ENCODE measurements around the gene CHST14.

Gene CHST14

GRCh38 chr15:40456299-40456712, 14.5 kb upstream of the CHST14 start:
- H3K4me3 ChIP-seq (ENCODE audit: control insufficient read depth, low read depth, low read length): no peak overlapping the region
- TF ChIP-seq CTCF (conservative IDR thresholded peaks at IDR 0.05; ENCODE audit: control insufficient read depth, insufficient read depth, low read depth, low read length): no peak
- no peak for DNase-seq (ENCODE audit: low read depth)

GRCh38 chr15:40456738-40457137, 14.0 kb upstream of the CHST14 start:
- DNase-seq (ENCODE audit: low read depth): no peak
- no peak for TF ChIP-seq CTCF (conservative IDR thresholded peaks at IDR 0.05; ENCODE audit: control insufficient read depth, insufficient read depth, low read depth, low read length)
- no peak overlapping the region for H3K4me3 ChIP-seq (ENCODE audit: control insufficient read depth, low read depth, low read length)

GRCh38 chr15:40458495-40459371, 12.1 kb upstream of the CHST14 start:
- no peak overlapping the region for H3K4me3 ChIP-seq (ENCODE audit: control insufficient read depth, low read depth, low read length)
- TF ChIP-seq CTCF (conservative IDR thresholded peaks at IDR 0.05; ENCODE audit: control insufficient read depth, insufficient read depth, low read depth, low read length): no peak
- no peak for DNase-seq (ENCODE audit: low read depth)

GRCh38 chr15:40459391-40460015, 11.3 kb upstream of the CHST14 start:
- TF ChIP-seq CTCF (conservative IDR thresholded peaks at IDR 0.05; ENCODE audit: control insufficient read depth, insufficient read depth, low read depth, low read length): no peak
- DNase-seq (ENCODE audit: low read depth): no peak
- no peak overlapping the region for H3K4me3 ChIP-seq (ENCODE audit: control insufficient read depth, low read depth, low read length)

- no peak for DNase-seq (ENCODE audit: low read depth)
- H3K4me3 ChIP-seq (ENCODE audit: control insufficient read depth, low read depth, low read length): no peak overlapping the region
- no peak for TF ChIP-seq CTCF (conservative IDR thresholded peaks at IDR 0.05; ENCODE audit: control insufficient read depth, insufficient read depth, low read depth, low read length)
Measured at GRCh38 chr15:40460404-40460803, 10.4 kb upstream of the CHST14 start.

GRCh38 chr15:40461958-40462357, 8.8 kb upstream of the CHST14 start:
- no peak for DNase-seq (ENCODE audit: low read depth)
- no peak overlapping the region for H3K4me3 ChIP-seq (ENCODE audit: control insufficient read depth, low read depth, low read length)
- no peak for TF ChIP-seq CTCF (conservative IDR thresholded peaks at IDR 0.05; ENCODE audit: control insufficient read depth, insufficient read depth, low read depth, low read length)
